ENCODE measurements around the gene TRAF6. TPM values are rescaled to one million over a fixed set of nuclear protein-coding genes. Genes with fewer than 3 reads are reported as not detected.
"Not testable (repeated sequence)": the region's sequence is repeated elsewhere in the genome, so short reads cannot be mapped to it uniquely, and the experiment has no call there.

Gene TRAF6
- total RNA-seq, 1 donor from 2014 or later, result 7.9 TPM

- ATAC-seq, result peak; percentile 52
Observed at GRCh38 chr11:36492724-36493304, 17.3 kb downstream of the TRAF6 start.

DNA sequence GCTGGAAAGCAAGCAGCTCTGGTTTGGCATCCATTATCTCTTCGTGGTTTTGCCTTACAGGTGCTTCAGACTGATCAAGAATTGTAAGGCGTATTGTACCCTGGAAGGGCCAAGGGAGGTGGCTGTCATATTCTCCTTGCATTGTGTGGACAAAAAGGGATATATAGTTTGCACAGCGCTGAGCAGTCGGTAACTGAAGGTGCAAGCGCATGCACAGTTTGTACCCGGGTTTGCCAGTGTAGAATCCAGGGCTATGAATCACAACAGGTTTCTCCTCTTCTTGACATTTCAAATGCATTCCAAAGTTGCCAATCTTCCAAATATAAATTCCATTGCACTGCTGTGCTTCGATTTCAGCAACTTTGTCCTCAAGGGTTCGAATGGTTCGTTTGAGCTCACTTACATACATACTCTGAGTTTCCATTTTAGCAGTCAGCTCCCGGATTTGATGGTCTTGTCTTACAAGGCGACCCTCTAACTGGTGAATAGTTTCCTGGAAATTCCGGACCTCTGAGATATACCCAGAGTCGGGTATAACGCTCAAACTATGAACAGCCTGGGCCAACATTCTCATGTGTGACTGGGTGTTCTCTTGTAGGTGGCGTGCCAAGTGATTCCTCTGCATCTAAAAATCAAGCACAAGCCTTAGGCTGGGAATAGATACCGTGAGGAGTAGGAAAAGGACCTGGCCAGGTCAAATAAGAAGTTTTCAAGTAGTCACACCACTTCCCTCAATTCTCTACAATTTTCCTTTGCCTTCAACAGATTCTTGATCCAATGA is 19.9 kb downstream of the TRAF6 start:
- no peak for ATAC-seq

DNA sequence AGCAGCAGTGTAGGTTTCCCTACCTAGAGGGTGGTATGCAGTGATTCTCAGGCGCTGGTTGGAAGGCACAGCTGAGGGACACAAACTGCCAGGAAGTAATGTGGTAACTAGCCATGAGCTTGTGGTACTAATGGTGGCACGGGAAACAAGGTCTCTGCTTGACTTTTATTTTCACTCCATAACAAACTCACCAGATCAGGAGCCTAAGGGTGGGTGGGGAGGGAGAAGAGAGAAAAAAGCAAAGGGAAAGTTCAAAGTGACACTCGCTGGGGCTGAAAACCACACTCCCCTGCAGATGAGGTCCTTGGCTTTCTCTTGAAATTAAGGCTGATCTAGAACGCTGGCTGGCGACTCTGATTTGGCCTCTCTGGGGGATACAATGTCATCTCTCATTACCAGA is 22.0 kb downstream of the TRAF6 start:
- ATAC-seq, result no peak

- no peak for ATAC-seq
Observed at GRCh38 chr11:36487619-36488018, 22.5 kb downstream of the TRAF6 start.

DNA sequence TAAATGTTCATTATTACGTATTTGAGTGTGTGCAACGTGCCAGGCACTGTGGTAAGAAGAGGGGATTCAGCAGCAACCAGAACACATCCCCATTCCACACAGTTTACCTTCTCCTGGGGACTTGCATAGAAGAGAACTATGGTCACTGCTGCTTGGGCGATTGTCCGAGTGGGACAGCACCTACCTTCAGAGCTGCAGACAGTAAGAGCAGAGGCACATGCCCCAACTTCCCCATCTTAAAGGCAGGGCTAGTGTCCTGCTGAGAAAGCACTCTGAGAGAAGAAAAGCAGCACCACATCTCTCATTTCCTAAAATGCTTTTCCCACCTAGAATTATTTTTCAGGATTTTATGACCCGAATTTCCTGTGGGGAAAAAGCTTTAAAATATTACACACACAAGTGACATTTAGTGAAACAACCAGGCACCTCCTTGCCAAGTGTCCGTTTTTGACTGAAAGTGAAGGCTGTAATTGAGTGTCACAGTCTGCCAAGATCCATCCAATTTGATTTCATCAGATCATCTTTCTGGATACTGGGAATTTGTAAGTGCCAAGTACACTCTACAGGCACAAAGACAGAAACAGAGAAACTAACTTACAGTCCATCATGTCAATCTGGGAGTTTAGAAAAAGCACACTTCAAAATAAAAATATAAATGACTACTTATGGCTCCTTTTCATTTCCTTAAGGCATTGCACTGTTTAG is 24.6 kb downstream of the TRAF6 start:
- ATAC-seq, result no peak

GRCh38 chr11:36483042-36483441 is 27.0 kb downstream of the TRAF6 start:
- not testable (repeated sequence) for ATAC-seq

- ATAC-seq, result no peak
Observed at GRCh38 chr11:36480833-36481232, 29.2 kb downstream of the TRAF6 start.

GRCh38 chr11:36478700-36479329 is 31.3 kb downstream of the TRAF6 start:
- ATAC-seq, result peak; percentile 43

- no peak for ATAC-seq
Observed at GRCh38 chr11:36475192-36475591, 34.9 kb downstream of the TRAF6 start.

GRCh38 chr11:36471577-36471976 is 38.5 kb downstream of the TRAF6 start:
- ATAC-seq, result peak; percentile 91

GRCh38 chr11:36469881-36470802 is 39.9 kb downstream of the TRAF6 start:
- ATAC-seq, result no peak

DNA sequence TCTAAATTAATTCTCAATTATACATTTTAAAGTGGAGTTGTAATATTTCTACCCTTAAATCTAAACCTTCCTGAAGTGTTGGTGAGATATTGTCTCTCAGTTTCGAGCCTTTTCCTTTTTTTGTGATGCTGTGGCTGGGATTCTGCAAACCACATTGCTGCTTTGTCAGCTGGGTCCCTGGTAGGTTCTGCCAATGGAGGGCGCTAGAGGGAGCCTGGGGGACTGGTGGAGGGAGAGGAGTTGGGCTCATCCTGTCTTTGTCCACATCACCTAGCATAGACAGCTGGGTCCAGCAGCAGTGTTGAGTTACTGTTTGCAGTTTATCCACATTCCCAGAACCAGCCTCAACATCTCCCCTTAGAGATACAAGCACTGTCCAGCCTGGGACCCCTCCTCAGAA is 41.0 kb downstream of the TRAF6 start:
- no peak for ATAC-seq

DNA sequence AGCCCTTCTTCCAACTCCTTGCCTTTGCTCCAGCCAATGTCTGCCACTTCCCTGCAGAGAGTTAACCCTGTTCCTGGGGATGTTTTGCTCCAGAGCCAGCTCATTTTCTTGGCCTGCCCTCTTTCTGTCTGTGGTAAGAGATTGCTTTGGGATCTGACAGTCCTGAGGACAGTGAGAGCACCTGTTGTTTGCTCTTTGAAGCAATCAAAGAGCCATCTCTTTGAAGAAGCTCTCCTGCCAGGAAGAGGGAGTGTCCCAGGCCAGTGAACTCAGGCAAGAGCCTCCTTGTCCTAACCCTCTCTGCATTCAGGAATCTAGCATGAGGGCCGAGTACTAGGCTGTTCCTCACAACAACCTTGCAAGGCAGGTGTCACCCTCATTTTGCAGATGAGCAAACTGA is 42.2 kb downstream of the TRAF6 start:
- no peak for ATAC-seq

DNA sequence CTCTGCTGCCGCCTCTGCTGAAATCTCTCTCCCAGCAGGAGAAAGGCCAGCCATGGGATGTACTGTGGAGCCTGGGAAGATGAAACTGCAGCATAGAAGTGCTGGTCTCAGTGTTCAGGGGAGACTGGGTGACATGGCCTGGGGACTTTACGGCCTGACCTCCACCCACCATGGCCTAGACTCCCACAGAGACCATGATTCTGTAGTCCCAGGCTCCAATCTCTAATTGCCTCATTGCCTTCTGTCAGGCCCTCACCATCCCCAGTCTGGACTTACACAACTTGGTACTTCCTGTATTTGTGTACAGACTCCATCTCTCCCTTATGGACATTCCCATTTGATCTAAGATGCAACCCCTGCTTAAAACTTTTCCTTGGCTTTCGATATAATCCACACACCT is 43.1 kb downstream of the TRAF6 start:
- ATAC-seq, result no peak

- ATAC-seq, result peak; percentile 94
Observed at GRCh38 chr11:36465449-36466163, 44.5 kb downstream of the TRAF6 start.

DNA sequence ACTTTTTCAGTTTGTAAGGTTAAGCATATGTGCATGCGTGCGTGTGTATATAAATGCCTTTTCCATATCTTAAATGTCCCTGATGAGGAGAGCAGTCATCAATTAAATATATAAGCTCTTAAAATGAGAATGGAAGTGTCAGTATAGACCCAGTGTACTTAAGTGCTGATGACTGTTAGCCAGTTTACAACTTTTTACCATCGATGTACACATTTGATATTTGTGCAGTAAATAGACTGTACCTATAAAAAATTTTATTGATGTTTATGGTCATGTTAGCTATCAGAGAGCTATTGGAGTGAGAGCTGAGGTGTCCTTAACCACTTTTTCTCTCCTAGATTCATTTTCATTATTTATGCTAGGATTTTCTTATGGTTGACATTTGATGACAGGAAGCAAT is 45.4 kb downstream of the TRAF6 start:
- no peak for ATAC-seq

DNA sequence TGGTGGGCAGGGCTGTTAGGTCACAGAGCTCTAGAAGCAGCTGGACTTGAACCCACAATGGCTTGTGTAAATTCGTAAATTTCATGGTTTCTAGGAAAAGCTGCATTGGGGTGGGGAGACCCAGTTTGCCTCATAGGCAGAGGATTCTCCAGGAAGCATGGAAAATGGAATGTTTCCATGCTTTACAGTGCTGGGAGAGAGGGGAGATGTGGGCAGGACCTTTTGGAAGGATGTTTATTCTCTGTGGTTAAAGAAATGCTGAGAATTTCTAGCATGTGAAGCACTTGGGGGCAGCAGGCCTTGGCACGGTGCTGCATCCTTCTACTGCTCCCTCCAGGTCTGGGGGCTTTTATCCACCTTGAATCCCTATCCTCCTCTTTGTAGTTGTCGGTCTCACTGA is 46.3 kb downstream of the TRAF6 start:
- ATAC-seq, result no peak

DNA sequence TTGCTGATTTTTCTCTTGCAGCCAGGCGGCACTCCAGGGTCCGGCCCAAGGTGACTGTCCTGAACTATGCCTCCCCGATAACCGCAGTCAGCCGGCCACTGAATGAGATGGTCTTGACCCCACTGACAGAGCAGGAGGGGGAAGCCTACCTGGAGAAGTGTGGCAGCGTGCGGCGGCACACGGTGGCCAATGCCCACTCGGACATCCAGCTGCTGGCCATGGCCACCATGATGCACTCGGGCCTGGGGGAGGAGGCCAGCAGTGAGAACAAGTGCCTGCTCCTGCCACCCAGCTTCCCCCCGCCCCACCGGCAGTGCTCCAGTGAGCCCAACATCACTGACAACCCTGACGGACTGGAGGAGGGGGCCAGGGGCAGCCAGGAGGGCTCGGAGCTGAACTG is 47.8 kb downstream of the TRAF6 start:
- ATAC-seq, result no peak

DNA sequence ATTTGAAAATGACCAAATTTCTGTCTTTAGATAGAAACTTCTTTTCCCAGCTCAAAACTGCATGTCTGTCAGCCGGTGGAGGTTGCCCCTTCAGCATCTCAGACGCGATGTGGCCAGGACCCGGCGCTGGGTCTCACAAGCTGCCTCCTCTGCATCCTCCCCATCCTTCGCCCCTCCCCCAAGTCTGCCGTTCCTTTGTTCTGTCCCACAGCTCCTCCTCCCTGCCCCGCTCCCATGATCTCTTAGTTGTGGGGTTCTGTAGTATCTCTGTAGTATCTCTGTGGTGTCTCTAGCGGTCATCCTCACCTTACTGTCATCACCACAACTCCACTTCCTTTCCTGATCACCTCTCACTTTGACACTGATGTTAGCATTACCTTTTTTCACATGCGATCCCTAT is 49.9 kb downstream of the TRAF6 start:
- no peak for ATAC-seq

DNA sequence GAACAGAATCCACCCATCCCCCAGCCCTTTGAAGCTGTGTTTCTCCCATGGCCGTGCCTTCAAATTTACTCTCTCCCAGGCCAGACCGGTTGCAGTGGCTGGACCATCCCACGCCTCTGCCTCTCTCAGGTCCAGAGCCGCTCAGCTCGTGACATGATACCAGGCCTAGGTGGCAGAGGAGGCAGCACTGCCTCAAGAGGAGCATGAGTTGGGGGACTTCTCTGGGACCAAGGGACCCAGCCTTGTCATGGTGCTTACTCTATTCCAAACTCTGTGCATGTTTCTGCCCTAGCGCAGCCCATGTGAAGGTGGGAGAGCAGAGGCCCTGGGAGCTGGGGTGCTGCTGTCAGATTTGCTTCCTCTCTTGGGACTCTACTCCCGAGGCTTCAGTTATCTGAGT is 51.0 kb downstream of the TRAF6 start:
- no peak for ATAC-seq

DNA sequence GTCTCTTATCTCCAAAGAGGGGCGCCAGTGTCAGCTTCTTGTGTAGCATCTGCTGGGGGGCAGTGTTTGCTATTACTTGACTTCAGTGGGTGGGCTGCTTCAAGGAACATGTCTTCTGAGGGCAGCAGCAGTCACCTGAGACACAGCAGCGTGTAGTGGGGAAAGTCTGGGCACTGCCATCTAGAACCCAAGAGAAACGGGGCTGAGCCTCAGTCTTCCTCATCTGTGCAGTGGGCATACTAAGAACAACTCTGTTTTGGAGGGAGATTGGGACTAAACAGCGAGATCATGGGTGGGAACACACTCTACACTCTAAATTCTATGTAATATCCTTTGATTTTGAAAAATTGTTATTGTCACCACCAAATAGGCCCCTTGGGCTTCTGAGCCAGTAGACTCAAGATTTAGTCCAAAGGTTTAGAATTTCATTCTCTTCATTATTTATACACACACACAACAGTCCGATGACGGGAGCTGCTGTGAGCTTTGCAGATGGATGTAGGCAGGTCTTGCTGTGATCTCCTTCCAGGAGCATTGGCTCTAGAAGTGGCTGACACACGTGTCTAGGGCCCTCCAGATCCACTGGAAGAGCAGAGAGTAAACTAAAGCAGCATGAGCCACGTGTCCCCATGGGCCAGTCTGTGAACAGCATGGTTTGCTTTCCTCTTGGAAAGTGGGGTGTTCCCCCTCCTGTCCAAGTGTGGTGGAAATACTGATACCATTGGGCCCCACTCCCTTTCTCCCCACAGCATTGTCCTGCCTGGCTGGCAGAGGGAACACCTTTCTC is 51.8 kb downstream of the TRAF6 start:
- no peak for ATAC-seq

Measured in esophagus mucosa (tissue), 1 donor.